DND-41 (cell line): ENCODE results near the gene MBD2.

Source experiments
- ATAC-seq: fragments of 200-7000 bp; cut with Tn5 transposase; 3 replicates; pipeline ENCODE4 v1.9.1; 2021; ENCODE audit warnings: low read depth; ENCODE audit not compliant: insufficient read depth
- DNase-seq: peaks from one replicate; pipeline ENCODE4 v3.0.0-alpha.2; 2020
- H2AFZ ChIP-seq: 2 replicates; pipeline ENCODE4 v1.6.0; 2012; ENCODE audit warnings: low read depth, low read length
- H3K27ac ChIP-seq: 2 replicates; pipeline ENCODE4 v1.5.1; 2012; ENCODE audit warnings: low read length, inconsistent platforms
- H3K27me3 ChIP-seq: fragments of 200-600 bp; sonication (generic); 2 replicates; pipeline ENCODE4 v1.6.0; 2012; ENCODE audit warnings: low read length, mild to moderate bottlenecking, inconsistent platforms; ENCODE audit not compliant: insufficient read depth, poor library complexity
- H3K36me3 ChIP-seq: 2 replicates; pipeline ENCODE4 v1.5.1; 2012; ENCODE audit warnings: low read length, inconsistent platforms; ENCODE audit not compliant: insufficient read depth
- H3K4me1 ChIP-seq: 2 replicates; pipeline ENCODE4 v1.5.1; 2012; ENCODE audit warnings: mild to moderate bottlenecking, low read length; ENCODE audit not compliant: insufficient read depth
- H3K4me2 ChIP-seq: 2 replicates; pipeline ENCODE4 v1.6.0; 2012; ENCODE audit warnings: mild to moderate bottlenecking, moderate library complexity, low read length, inconsistent platforms; ENCODE audit not compliant: insufficient read depth
- H3K4me3 ChIP-seq, 2 experiments: fragments of 200-600 bp in 1 of 2; shearing (Covaris generic) in 1 of 2; 2 replicates each; pipeline ENCODE4 v1.5.1; 2012 to 2016; ENCODE audit warnings: inconsistent platforms in 2 of 2, low read length in 2 of 2, mild to moderate bottlenecking in 2 of 2, low read depth in 1 of 2, moderate library complexity in 1 of 2
- H3K79me2 ChIP-seq: 2 replicates; pipeline ENCODE4 v1.6.0; 2012; ENCODE audit warnings: low read length, inconsistent platforms; ENCODE audit not compliant: insufficient read depth
- H3K9ac ChIP-seq: 2 replicates; pipeline ENCODE4 v1.6.0; 2012; ENCODE audit warnings: low read depth, mild to moderate bottlenecking, inconsistent platforms, low read length, moderate library complexity
- H3K9me3 ChIP-seq: 2 replicates; pipeline ENCODE4 v1.5.1; 2012; ENCODE audit warnings: low read length, moderate library complexity, mild to moderate bottlenecking, inconsistent platforms; ENCODE audit not compliant: insufficient read depth, severe bottlenecking
- H4K20me1 ChIP-seq: 2 replicates; pipeline ENCODE4 v1.6.0; 2012; ENCODE audit warnings: low read length; ENCODE audit not compliant: insufficient read depth
- CTCF ChIP-seq: IDR thresholded peaks from 2 replicates; pipeline ENCODE4 v1.5.1; 2012; ENCODE audit warnings: borderline replicate concordance, low read length, moderate library complexity, mild to moderate bottlenecking; ENCODE audit not compliant: poor library complexity, severe bottlenecking; ENCODE audit errors: extremely low read depth
- EZH2 ChIP-seq: IDR thresholded peaks from 3 replicates; pipeline ENCODE4 v1.6.1; 2012; ENCODE audit warnings: borderline replicate concordance, low read depth, mild to moderate bottlenecking, moderate library complexity, low read length, inconsistent platforms; ENCODE audit not compliant: severe bottlenecking

The MBD2 gene

GRCh38 chr18:54217624-54218023, 6.8 kb downstream of the MBD2 start:
- H3K79me2 ChIP-seq: peaks cover 97% of the 10 kb centered on the region
- ATAC-seq (no peak), DNase-seq (no peak)
- TF ChIP-seq CTCF: no peak
- no peak for TF ChIP-seq EZH2
- H3K4me3 ChIP-seq: no peak overlapping the region
- H3K36me3 ChIP-seq: no peaks in the 10 kb centered on the region
- peaks cover 61% of the 10 kb centered on the region for H4K20me1 ChIP-seq
- no peaks in the 10 kb centered on the region for H3K9me3 ChIP-seq
- no peak overlapping the region for H3K4me2 ChIP-seq
- no peak overlapping the region for H3K9ac ChIP-seq
- H3K27me3 ChIP-seq: no peaks in the 10 kb centered on the region
- H3K27ac ChIP-seq: no peak overlapping the region
- peaks cover 26% of the 10 kb centered on the region for H3K4me1 ChIP-seq
- no peak overlapping the region for H2AFZ ChIP-seq

GRCh38 chr18:54215069-54215468, 9.4 kb downstream of the MBD2 start:
- Histone ChIP-seq H3K36me3 (no peaks in the 10 kb centered on the region), H3K4me3 (no peak overlapping the region), H3K4me2 (no peak overlapping the region), H3K79me2 (peaks cover 94% of the 10 kb centered on the region), H3K9ac (no peak overlapping the region), H3K27me3 (no peaks in the 10 kb centered on the region), H3K27ac (no peak overlapping the region), H2AFZ (no peak overlapping the region), H3K9me3 (no peaks in the 10 kb centered on the region), H4K20me1 (peaks cover 60% of the 10 kb centered on the region), H3K4me1 (peaks cover 5% of the 10 kb centered on the region; the same call in 1 of the 2 replicates)
- no peak for TF ChIP-seq EZH2
- no peak for TF ChIP-seq CTCF
- ATAC-seq (no peak), DNase-seq (no peak)

- H4K20me1 ChIP-seq: peaks cover 66% of the 10 kb centered on the region; the same call in 1 of the 2 replicates
- H3K27me3 ChIP-seq: no peaks in the 10 kb centered on the region
- H3K36me3 ChIP-seq: no peaks in the 10 kb centered on the region
- peaks cover 95% of the 10 kb centered on the region for H3K79me2 ChIP-seq
- H3K9me3 ChIP-seq: no peaks in the 10 kb centered on the region
- H3K9ac ChIP-seq: no peak overlapping the region
- H3K27ac ChIP-seq: no peak overlapping the region
- peaks cover 14% of the 10 kb centered on the region for H3K4me1 ChIP-seq
- TF ChIP-seq CTCF: no peak
- TF ChIP-seq EZH2: no peak
- ATAC-seq (no peak), DNase-seq (no peak)
- no peak overlapping the region for H2AFZ ChIP-seq
- no peak overlapping the region for H3K4me3 ChIP-seq
- no peak overlapping the region for H3K4me2 ChIP-seq
Observed at GRCh38 chr18:54210463-54210862, 14.0 kb downstream of the MBD2 start.
